B cell (primary cell): ENCODE measurements around the gene N4BP2L2. TPM values are rescaled to one million over a fixed set of nuclear protein-coding genes. Genes with fewer than 3 reads are reported as not detected.

Experiments
- ATAC-seq: fragments of 200-7000 bp; cut with Tn5 transposase; one replicate; pipeline ENCODE4 v1.10.0; 2021; ENCODE audit warnings: low read depth, mild to moderate bottlenecking, moderate number of reproducible peaks, moderate library complexity
- CTCF ChIA-PET: fragments of 350-600 bp; sonication (Branson Sonifier 250); formaldehyde crosslinking; loops from one replicate; lab custom pipeline; 2021; ENCODE audit warnings: antibody characterized with exemption, inconsistent platforms; lab: Charles Lee
- POLR2A ChIA-PET: fragments of 350-600 bp; sonication (Branson Sonifier 250); formaldehyde crosslinking; loops from one replicate; lab custom pipeline; 2021; ENCODE audit warnings: antibody characterized with exemption; lab: Charles Lee
- DNase-seq: peaks from one replicate; pipeline ENCODE4 v3.0.0; 2013
- H2AFZ ChIP-seq: 2 replicates; pipeline ENCODE4 v1.6.1; 2012; ENCODE audit warnings: mild to moderate bottlenecking, low read depth, low read length; ENCODE audit not compliant: insufficient read depth, poor library complexity, severe bottlenecking
- H3K27ac ChIP-seq, 2 donors: 1 replicate in 1 of 2; 2 replicates in 1 of 2; pipeline ENCODE4 v1.5.1; 2012 to 2013; ENCODE audit warnings: low read length in 2 of 2, mild to moderate bottlenecking in 2 of 2, moderate library complexity in 1 of 2
- H3K27me3 ChIP-seq, 4 experiments: fragments of 200-600 bp in 1 of 4; sonication (generic) in 1 of 4; replicated peaks in 1 of 4; 1 replicate in 2 of 4; 2 replicates in 2 of 4; pipeline versions ENCODE4 v1.6.1 to v1.7.0; 2013 to 2016; ENCODE audit warnings: low read length in 3 of 4, mild to moderate bottlenecking in 2 of 4, mixed read lengths in 1 of 4, moderate library complexity in 1 of 4; ENCODE audit not compliant: insufficient read depth in 4 of 4, control insufficient read depth in 3 of 4; ENCODE audit errors: control extremely low read depth in 1 of 4
- H3K36me3 ChIP-seq, 2 experiments: replicated peaks in 1 of 2; 1 replicate in 1 of 2; 2 replicates in 1 of 2; pipeline versions ENCODE4 v1.6.1 to v1.7.1; 2013; ENCODE audit warnings: low read length in 1 of 2; ENCODE audit not compliant: insufficient read depth in 2 of 2, control insufficient read depth in 1 of 2; ENCODE audit errors: control extremely low read depth in 1 of 2, extremely low read depth in 1 of 2
- H3K4me1 ChIP-seq, 2 donors: fragments of 200-600 bp in 1 of 2; sonication (generic) in 1 of 2; 1 replicate in 1 of 2; 2 replicates in 1 of 2; pipeline versions ENCODE4 v1.5.1 to v1.6.1; 2013 to 2017; ENCODE audit warnings: low read length in 2 of 2; ENCODE audit not compliant: control insufficient read depth in 2 of 2, insufficient read depth in 2 of 2
- H3K4me2 ChIP-seq: replicated peaks from 2 replicates; pipeline ENCODE3; 2012; ENCODE audit warnings: mild to moderate bottlenecking, low read depth, low read length; ENCODE audit not compliant: poor library complexity, severe bottlenecking
- H3K4me3 ChIP-seq, 5 experiments: fragments of 200-600 bp in 1 of 5; sonication (generic) in 1 of 5; 1 replicate in 3 of 5; 2 replicates in 2 of 5; pipeline versions ENCODE4 v1.5.1 to v1.7.0; 2011 to 2016; ENCODE audit warnings: low read length in 4 of 5, mild to moderate bottlenecking in 4 of 5, low read depth in 2 of 5, control low read depth in 1 of 5, moderate library complexity in 1 of 5; ENCODE audit not compliant: insufficient read depth in 1 of 5; ENCODE audit errors: control extremely low read depth in 1 of 5, extremely low read depth in 1 of 5
- H3K79me2 ChIP-seq: fragments of 200-600 bp; sonication (generic); one replicate; pipeline ENCODE4 v1.6.0; 2016; ENCODE audit warnings: low read length; ENCODE audit not compliant: control insufficient read depth, insufficient read depth
- H3K9ac ChIP-seq: fragments of 200-600 bp; sonication (generic); 2 replicates; pipeline ENCODE4 v1.6.1; 2017; ENCODE audit warnings: mild to moderate bottlenecking, low read length, moderate library complexity
- H3K9me3 ChIP-seq, 3 donors: one replicate each; pipeline versions ENCODE4 v1.6.1 to v1.7.1; 2013; ENCODE audit warnings: low read length in 2 of 3; ENCODE audit not compliant: control insufficient read depth in 2 of 3, insufficient read depth in 1 of 3; ENCODE audit errors: control extremely low read depth in 1 of 3
- H4K20me1 ChIP-seq: 2 replicates; pipeline ENCODE4 v1.6.0; 2012; ENCODE audit warnings: mild to moderate bottlenecking, low read length; ENCODE audit not compliant: insufficient read depth, control insufficient read depth, poor library complexity, severe bottlenecking
- H3K27ac Mint-ChIP-seq: one replicate; pipeline ENCODE4 v1.8.0; 2021; ENCODE audit warnings: mixed read lengths
- H3K27me3 Mint-ChIP-seq: one replicate; pipeline ENCODE4 v1.8.0; 2021; ENCODE audit warnings: mixed read lengths
- H3K4me1 Mint-ChIP-seq: one replicate; pipeline ENCODE4 v1.8.0; 2021; ENCODE audit warnings: mixed read lengths
- H3K4me3 Mint-ChIP-seq: one replicate; pipeline ENCODE4 v1.8.0; 2021; ENCODE audit warnings: mixed read lengths
- H3K9me3 Mint-ChIP-seq: one replicate; pipeline ENCODE4 v1.8.0; 2022; ENCODE audit warnings: mixed read lengths; ENCODE audit not compliant: insufficient read depth
- EZH2 ChIP-seq: IDR thresholded peaks from 2 replicates; pipeline ENCODE4 v1.6.1; 2012; ENCODE audit warnings: borderline replicate concordance, low read depth, mild to moderate bottlenecking, moderate library complexity, low read length; ENCODE audit not compliant: insufficient read depth, poor library complexity, severe bottlenecking
- WGBS: methylation state at CpG from one replicate; pipeline ENCODE4 v1.1.5; 2013; ENCODE audit warnings: missing lambda C conversion rate; ENCODE audit not compliant: insufficient coverage; 5-methylcytosine and 5-hydroxymethylcytosine counted together
- intact Hi-C: fragments of 100-400 bp; cut with micrococcal nuclease; formaldehyde crosslinking; loops from one replicate; pipeline ENCODE4 v1.10.0; 2022
- polyA plus RNA-seq: library from polyadenylated mRNA; depleted of rRNA; stranded (reverse); fragments of >200 nt; gene quantifications from 2 replicates; pipeline ENCODE4 v1.2.3, GENCODE V29; 2012
- total RNA-seq, 2 donors: library from RNA; stranded (reverse); fragments of 120-200 nt in 1 of 2; gene quantifications; 1 replicate in 1 of 2; 2 replicates in 1 of 2; pipeline versions ENCODE4 v1.2.3 to v1.2.4, GENCODE V29; 2013 to 2022
- TF ChIP-seq, protein P1 (sequence below): fragments of 200-600 bp; IDR thresholded peaks from one replicate; pipeline ENCODE4 v1.8.0; 2022; ENCODE audit warnings: antibody characterized with exemption, mild to moderate bottlenecking

N4BP2L2 gene
- total and polyA plus RNA-seq, 2 donors (not counting 1 experiment from before 2014, with no cell fraction given), result 63.9 to 239 TPM

DNA sequence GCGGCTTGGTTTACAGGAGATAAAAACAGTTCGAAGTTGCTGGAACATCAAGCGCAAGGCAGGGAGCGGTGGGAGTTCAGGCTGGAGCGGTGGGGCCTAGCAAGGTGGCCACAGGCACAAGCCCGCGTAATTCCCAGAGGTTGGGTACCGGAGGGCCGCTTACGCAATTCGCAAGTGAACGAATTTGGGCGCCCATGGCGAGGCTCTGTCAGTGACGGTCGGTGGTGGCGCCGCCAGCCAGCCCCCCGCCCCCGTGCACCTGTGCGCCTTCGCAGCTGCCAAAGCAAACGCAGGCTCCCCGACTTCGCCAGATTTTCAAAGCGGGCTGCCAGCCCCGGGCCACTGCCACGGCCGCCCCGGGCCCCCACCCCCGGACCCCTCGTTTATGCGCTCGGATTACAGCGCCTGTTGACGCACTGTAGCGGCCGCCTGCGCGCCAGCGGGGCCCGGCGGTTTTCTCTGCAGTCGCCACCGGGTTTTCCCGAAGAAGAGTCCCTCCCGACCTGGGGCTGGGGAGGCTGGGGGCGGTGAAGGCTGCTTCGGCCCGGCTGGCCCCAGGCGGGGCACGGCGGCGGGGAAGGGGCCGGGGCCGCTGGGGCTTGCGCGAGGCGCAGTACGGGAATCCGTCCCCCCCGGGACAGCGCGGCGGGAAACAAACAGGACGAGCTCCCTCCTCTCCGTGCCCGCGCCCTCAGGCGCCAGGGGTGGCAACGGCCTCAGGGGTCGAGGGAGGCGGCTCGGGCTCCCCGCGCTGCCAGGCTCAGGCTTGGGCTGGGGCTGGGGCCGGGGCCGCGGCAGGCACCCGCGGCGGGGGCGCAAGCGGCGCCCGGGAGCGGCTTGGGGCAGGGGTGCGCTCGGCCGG is 111.4 kb downstream of the N4BP2L2 start:
- no peaks in the 10 kb centered on the region for H3K9me3 Mint-ChIP-seq
- ATAC-seq (peak; percentile 12), DNase-seq (peak; percentile 83)
- Histone ChIP-seq H3K4me3 (peak overlapping the region; percentile 73 to 93 (median 80)), H3K36me3 (peaks cover 1 to 20% of the 10 kb centered on the region in 2 experiments), H3K27ac (peak overlapping the region; percentile 95 to 98), H3K9me3 (no peaks in the 10 kb centered on the region), H3K4me2 (peak overlapping the region; percentile 96), H3K79me2 (peaks cover 54% of the 10 kb centered on the region), H2AFZ (peak overlapping the region; percentile 81), H4K20me1 (peaks cover 31% of the 10 kb centered on the region), H3K9ac (peak overlapping the region; percentile 93), H3K4me1 (peaks cover 28 to 49% of the 10 kb centered on the region in 2 donors), H3K27me3 (no peaks in the 10 kb centered on the region)
- no peaks in the 10 kb centered on the region for H3K27me3 Mint-ChIP-seq
- intact Hi-C loops, result loop anchor here (1.0 to 5.0 kb wide), 3 partner anchors 111 to 1810 kb away; partner anchors contain the start of genes BRCA2, N4BP2L2, USPL1 and ZAR1L
- peak overlapping the region; percentile 94 for H3K27ac Mint-ChIP-seq
- H3K4me3 Mint-ChIP-seq, result peak overlapping the region; percentile 88
- peaks cover 50% of the 10 kb centered on the region for H3K4me1 Mint-ChIP-seq
- TF ChIP-seq EZH2, result no peak
- TF ChIP-seq, protein P1, sequence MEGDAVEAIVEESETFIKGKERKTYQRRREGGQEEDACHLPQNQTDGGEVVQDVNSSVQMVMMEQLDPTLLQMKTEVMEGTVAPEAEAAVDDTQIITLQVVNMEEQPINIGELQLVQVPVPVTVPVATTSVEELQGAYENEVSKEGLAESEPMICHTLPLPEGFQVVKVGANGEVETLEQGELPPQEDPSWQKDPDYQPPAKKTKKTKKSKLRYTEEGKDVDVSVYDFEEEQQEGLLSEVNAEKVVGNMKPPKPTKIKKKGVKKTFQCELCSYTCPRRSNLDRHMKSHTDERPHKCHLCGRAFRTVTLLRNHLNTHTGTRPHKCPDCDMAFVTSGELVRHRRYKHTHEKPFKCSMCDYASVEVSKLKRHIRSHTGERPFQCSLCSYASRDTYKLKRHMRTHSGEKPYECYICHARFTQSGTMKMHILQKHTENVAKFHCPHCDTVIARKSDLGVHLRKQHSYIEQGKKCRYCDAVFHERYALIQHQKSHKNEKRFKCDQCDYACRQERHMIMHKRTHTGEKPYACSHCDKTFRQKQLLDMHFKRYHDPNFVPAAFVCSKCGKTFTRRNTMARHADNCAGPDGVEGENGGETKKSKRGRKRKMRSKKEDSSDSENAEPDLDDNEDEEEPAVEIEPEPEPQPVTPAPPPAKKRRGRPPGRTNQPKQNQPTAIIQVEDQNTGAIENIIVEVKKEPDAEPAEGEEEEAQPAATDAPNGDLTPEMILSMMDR, result no peak
- under 1% methylated on average over 90 of the region's 90 CpGs for WGBS
- ChIA-PET CTCF (interaction anchor here (0.5 to 3.9 kb wide), 10 partner anchors 12 to 1391 kb away, joined by 3 to 14 read pairs (median 4); partner anchors contain the start of genes BRCA2 and ZAR1L), POLR2A (interaction anchor here (1.3 to 2.5 kb wide), 5 partner anchors 16 to 159 kb away, joined by 4 to 25 read pairs (median 6); partner anchors contain the start of genes BRCA2, N4BP2L2, PDS5B and ZAR1L)
